ENCODE measurements around the gene CC2D2A.

CC2D2A gene

DNA sequence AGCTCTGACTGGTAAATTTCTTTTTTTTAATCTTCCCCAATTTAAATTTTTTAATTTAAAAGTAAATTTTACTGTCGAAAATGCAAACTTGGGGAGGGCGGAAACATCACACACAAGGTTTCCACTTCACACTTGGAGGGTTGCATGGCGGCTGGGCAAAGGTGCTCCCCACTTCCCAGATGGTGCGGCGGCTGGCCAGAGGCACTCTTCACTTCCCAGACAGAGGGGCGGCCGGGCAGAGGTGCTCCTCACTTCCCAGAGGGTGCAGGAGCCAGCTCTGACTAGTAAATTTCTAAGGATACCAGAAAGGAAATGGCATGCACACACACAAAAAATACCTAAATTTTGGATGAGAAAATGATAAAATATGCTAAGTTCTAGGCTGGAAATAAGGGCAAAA, 25.4 kb upstream of the CC2D2A start:
- FAIRE-seq (no peak), DNase-seq (ENCODE audit: insufficient read length) (no peak)
- no peak for TF ChIP-seq POLR2AphosphoS5 (IDR thresholded peaks at IDR 0.05; ENCODE audit: low read depth, low read length)
- no peak for TF ChIP-seq POLR2A (IDR thresholded peaks at IDR 0.05; ENCODE audit: low read depth, low read length)
- TF ChIP-seq TAF1 (IDR thresholded peaks at IDR 0.05; ENCODE audit: borderline replicate concordance, low read depth, low read length) = no peak

DNA sequence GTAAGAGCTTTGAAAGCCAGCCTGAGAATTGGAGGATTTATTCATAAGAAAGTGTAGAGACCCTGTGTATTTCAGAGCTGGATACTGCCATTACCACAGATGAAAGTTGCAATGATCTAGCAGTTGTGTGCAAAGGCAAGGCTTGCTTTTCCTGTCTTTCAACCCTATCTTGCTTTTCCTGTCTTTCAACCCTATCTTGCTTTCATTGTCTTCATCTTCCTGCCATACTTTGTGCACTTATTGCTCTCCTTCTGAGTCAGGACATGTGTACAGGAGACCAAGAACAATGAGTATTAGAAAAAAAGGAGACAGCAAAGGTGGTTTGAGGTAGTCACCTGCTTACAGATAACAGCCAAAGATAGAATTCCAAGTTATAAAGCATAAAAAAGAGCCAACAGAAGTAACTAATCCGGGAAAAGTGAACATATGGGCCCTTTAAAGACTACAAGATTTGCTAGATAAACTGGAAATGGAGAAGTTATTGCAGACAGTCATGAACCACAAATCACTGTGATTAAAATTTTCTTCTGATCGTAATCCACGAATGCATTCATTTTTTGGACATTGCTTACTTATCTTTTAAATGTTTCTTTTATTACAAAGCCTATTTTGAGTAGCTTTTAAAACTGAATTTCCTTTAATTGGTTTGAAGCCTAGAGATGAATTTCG, 24.7 kb upstream of the CC2D2A start:
- no peak for DNase-seq (ENCODE audit: insufficient read length)

DNA sequence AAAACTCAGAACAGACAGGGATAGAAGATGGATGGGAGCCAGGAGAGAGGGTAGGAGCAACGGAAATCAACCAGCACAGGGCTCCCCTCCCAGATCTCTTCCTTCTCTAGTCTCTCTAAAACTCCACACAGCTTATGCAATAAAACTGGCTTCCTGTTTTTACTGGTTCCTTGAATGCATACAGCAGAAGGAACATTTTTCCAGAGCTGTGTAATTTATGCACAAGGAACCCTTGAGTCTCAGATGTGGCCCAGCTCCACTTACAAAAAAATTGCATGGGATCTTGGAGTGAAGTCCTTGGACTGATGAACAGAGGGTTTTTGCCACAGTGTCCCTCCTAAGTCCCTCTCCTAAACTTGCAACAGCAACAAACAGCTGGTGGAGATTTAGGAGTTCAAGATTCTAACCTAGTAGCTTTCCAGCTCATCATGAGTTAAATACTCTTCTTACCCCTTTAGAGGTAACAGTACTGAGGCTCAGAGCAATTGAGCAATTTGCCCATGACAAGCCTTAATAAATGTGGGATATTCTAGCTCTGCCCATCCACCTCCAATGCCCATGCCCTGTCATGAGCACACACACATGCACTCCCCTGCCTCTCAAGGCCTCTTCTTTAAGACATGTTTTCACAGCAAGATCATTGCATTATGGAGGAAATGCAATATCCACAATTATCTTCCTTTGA, 18.4 kb upstream of the CC2D2A start:
- FAIRE-seq (no peak), DNase-seq (ENCODE audit: insufficient read length) (no peak)
- no peak for TF ChIP-seq POLR2A (IDR thresholded peaks at IDR 0.05; ENCODE audit: low read depth, low read length)
- no peak for TF ChIP-seq POLR2AphosphoS5 (IDR thresholded peaks at IDR 0.05; ENCODE audit: low read depth, low read length)
- no peak for TF ChIP-seq TAF1 (IDR thresholded peaks at IDR 0.05; ENCODE audit: borderline replicate concordance, low read depth, low read length)

More for the DNA sequence above, 24.7 kb upstream of the CC2D2A start:
- FAIRE-seq = no peak
- no peak for TF ChIP-seq TAF1 (IDR thresholded peaks at IDR 0.05; ENCODE audit: borderline replicate concordance, low read depth, low read length)
- no peak for TF ChIP-seq POLR2AphosphoS5 (IDR thresholded peaks at IDR 0.05; ENCODE audit: low read depth, low read length)
- no peak for TF ChIP-seq POLR2A (IDR thresholded peaks at IDR 0.05; ENCODE audit: low read depth, low read length)

DNA sequence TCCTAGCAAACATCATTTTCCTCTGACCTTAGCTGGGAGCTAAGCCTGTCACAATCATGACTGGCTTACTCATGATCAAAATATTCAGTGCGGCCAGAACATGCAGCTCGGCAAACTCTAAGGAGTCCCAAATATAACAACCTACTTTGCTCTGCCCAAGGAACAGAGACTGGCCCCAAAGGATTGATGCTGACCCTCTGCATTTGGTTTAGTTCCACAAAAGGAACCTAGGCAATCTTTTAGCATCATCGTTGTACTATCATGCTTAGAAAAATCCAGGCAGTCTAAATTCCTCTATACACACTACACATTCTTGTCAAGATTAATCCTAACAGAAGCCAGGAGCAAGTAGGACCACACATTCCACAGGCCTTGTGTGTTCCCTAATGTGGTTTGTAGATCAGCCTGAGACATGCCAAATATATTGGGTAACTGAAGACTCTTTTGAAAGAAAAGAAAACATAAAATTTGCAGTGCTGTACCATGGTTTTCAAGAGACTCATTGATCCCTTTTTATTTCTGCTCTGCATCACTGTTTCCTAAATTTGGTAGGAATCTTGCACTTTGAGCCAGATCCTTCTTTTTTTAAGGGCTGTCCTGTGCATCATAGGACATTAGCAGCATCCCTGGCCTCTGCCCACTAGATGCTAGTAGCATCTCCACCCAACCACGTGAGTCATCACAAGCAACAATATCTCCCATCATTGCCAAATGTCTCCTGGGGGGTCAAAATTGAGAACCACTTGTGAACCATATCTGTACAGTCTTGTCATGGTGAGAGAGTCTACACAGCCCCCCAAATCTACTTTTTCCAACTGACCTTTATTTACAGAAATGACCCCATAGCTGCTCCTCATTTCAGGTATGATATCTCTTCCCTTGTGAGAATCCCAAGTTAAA, 17.6 kb upstream of the CC2D2A start:
- no peak for FAIRE-seq
- no peak for DNase-seq (ENCODE audit: insufficient read length)
- no peak for TF ChIP-seq POLR2AphosphoS5 (IDR thresholded peaks at IDR 0.05; ENCODE audit: low read depth, low read length)
- no peak for TF ChIP-seq POLR2A (IDR thresholded peaks at IDR 0.05; ENCODE audit: low read depth, low read length)
- no peak for TF ChIP-seq TAF1 (IDR thresholded peaks at IDR 0.05; ENCODE audit: borderline replicate concordance, low read depth, low read length)

DNA sequence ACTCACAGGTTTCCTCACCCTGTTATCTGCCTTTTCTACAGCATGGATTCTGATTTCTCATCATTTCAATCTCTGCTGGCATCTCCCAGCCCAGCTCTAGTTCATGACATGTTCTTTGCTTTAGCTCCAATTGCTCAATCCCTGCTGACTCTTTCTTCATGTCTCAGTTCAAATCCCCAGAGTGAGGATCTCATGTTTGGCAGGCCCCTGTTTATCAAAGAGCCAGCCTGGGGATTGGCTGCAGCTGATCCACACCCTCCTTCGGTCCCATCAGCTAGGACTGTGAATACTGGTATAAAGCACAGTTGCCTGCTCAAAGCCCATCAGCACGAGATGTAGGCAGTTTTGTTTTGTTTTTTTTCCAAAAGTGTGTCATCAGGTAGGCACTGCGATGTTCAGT, 14.4 kb upstream of the CC2D2A start:
- no peak for FAIRE-seq
- no peak for DNase-seq (ENCODE audit: insufficient read length)

DNA sequence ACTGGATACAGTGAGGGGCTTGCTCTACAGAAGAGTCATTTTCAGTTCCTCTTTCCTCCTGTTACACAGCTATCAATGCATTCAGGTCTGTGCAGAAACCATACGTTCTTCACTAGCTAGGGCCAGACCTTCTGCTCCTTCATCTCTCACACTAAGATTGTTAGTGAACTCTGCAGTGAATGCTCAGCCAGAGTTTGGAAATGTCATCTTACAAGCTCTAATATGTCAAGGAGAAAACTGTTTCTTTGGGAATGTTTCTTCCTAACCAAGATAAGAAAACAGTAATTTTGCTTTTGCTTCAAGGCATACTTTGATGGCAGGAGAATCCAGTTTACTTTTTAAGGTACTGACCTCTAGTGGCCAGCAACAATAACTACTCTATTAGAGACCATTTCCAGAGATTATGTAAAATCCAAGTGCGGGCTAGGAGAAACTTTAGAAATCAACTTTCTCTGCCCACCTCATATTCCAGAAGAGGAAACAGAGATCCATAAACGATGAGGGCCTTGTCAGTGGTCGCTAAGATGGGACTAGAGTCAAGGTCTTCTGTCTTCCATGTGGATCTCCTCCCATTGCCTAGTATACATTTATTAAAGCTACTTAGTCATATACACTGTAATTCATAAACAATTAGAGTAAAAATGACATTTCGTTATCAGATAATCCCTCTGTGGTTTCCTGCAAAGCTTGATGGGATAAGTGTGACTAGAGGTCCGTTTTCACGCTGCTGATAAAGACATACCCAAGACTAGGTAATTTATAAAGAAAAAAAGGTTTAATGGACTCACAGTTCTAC, 12.1 kb upstream of the CC2D2A start:
- DNase-seq (ENCODE audit: insufficient read length) = no peak
- no peak for TF ChIP-seq TAF1 (IDR thresholded peaks at IDR 0.05; ENCODE audit: borderline replicate concordance, low read depth, low read length)
- TF ChIP-seq POLR2A (IDR thresholded peaks at IDR 0.05; ENCODE audit: low read depth, low read length) = no peak
- no peak for TF ChIP-seq POLR2AphosphoS5 (IDR thresholded peaks at IDR 0.05; ENCODE audit: low read depth, low read length)
- no peak for FAIRE-seq

More for the DNA sequence above, 14.4 kb upstream of the CC2D2A start:
- TF ChIP-seq POLR2AphosphoS5 (IDR thresholded peaks at IDR 0.05; ENCODE audit: low read depth, low read length) (no peak), POLR2A (IDR thresholded peaks at IDR 0.05; ENCODE audit: low read depth, low read length) (no peak), TAF1 (IDR thresholded peaks at IDR 0.05; ENCODE audit: borderline replicate concordance, low read depth, low read length) (no peak)

DNA sequence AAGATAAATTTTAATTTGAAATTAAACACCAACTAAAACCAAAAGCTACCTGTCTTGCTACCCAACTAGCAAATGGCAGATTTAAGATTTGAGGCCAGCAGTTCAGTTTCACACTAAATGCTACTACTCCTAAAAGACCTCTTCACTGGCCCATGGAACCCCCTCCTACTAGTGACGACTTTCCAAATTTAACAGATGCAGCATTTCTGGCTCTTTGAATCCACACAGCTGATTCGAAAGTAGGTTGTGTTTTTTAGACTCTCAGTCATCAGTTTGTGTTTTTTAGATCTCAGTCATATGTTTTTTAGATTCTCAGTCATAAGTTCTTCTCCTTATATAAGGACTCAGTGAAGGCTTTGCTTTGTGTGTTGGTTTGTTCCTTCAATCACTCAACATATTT, 11.1 kb upstream of the CC2D2A start:
- no peak for DNase-seq (ENCODE audit: insufficient read length)
- TF ChIP-seq TAF1 (IDR thresholded peaks at IDR 0.05; ENCODE audit: borderline replicate concordance, low read depth, low read length) (no peak), POLR2A (IDR thresholded peaks at IDR 0.05; ENCODE audit: low read depth, low read length) (no peak), POLR2AphosphoS5 (IDR thresholded peaks at IDR 0.05; ENCODE audit: low read depth, low read length) (no peak)
- no peak for FAIRE-seq

DNA sequence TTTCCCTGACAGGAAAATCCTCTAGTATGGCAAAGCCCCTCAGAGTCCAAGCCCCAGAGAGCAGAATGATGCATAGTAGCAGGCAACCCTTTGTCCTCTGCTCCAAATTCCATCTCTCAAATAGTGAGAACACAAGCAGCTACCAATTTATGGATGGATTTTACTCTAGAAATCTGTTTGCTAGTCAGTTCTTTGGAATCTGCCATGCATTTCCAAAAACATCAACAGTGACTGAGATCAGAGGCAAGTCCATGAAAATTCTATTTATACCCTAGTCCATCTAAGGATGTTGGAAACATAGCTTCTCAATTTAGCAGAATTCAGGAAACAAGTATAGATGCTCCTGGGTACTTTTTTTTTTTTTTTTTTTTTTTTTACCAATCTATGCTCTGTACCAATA, 10.0 kb upstream of the CC2D2A start:
- FAIRE-seq (no peak), DNase-seq (ENCODE audit: insufficient read length) (no peak)
- TF ChIP-seq TAF1 (IDR thresholded peaks at IDR 0.05; ENCODE audit: borderline replicate concordance, low read depth, low read length) = no peak
- no peak for TF ChIP-seq POLR2AphosphoS5 (IDR thresholded peaks at IDR 0.05; ENCODE audit: low read depth, low read length)
- TF ChIP-seq POLR2A (IDR thresholded peaks at IDR 0.05; ENCODE audit: low read depth, low read length) = no peak

DNA sequence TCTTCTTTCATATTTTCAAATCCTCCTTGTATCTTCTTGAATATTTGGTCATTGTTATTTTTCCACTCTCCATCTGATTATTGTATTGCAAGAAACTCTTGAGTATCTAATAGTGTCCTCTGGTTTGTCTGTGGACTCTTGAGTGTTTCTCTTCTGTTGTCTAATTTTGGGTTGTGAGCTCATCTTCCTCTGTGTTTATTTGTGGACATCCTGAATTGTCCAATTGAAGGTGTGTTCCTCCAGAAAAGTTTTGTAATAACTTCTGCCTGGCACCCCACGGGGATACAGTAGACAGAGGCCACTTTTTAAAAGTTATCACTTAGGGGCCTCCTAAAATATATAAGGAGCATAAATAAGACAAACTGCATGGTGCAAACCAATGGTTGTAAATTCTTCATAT, 3.1 kb upstream of the CC2D2A start:
- no peak for FAIRE-seq
- DNase-seq (ENCODE audit: insufficient read length) = no peak
- TF ChIP-seq POLR2AphosphoS5 (IDR thresholded peaks at IDR 0.05; ENCODE audit: low read depth, low read length) (no peak), POLR2A (IDR thresholded peaks at IDR 0.05; ENCODE audit: low read depth, low read length) (no peak), TAF1 (IDR thresholded peaks at IDR 0.05; ENCODE audit: borderline replicate concordance, low read depth, low read length) (no peak)

DNA sequence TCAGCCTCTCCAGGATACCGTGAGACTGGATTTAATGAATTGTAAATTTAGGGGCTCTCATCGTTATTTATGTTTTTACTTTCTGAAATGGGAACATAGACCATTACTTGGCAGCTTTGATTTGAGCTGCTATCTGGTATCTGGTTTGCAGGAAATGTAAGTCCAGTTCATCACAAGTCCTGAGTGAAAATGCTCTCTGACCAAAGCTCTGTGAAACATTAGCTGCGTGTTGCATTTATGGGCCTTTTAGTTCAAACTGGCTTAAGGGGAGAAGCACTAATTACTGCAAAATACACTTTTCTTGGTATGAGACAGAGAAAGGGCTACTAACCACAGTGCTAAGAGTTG, 420 bp downstream of the CC2D2A start:
- no peak for TF ChIP-seq POLR2AphosphoS5 (IDR thresholded peaks at IDR 0.05; ENCODE audit: low read depth, low read length)
- no peak for TF ChIP-seq TAF1 (IDR thresholded peaks at IDR 0.05; ENCODE audit: borderline replicate concordance, low read depth, low read length)
- no peak for TF ChIP-seq POLR2A (IDR thresholded peaks at IDR 0.05; ENCODE audit: low read depth, low read length)
- DNase-seq (ENCODE audit: insufficient read length) = no peak
- FAIRE-seq = no peak

DNA sequence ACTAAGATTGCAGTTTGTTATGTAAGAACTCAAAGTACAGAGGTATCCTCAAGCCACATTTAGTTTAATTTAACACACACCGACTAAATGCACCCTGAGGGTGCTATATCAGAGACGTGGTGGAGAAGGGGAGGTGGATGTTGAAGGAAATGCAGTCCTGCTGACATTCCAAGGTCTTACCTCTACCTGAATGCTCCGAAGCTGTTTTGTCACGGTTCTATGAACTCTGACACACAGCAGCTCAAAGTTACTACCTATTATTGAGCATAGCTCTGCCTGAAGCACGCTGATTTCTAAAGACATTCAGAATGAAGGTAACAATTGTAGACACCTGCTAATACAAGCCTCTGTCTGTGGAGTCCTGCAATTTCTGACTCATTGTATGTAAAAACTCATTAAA, 6.7 kb downstream of the CC2D2A start:
- FAIRE-seq (no peak), DNase-seq (ENCODE audit: insufficient read length) (no peak)
- TF ChIP-seq POLR2A (IDR thresholded peaks at IDR 0.05; ENCODE audit: low read depth, low read length) (no peak), TAF1 (IDR thresholded peaks at IDR 0.05; ENCODE audit: borderline replicate concordance, low read depth, low read length) (no peak), POLR2AphosphoS5 (IDR thresholded peaks at IDR 0.05; ENCODE audit: low read depth, low read length) (no peak)
